22Rv1 (cell line): Measurements from ENCODE around the gene RNF11.

Experiments
- ZFX ChIP-seq: fragments of 450-650 bp; IDR thresholded peaks from 2 replicates; pipeline ENCODE4 v1.6.1; 2017; ENCODE audit warnings: antibody characterized with exemption, borderline replicate concordance
- TF ChIP-seq, protein P1 (sequence below): fragments of 450-650 bp; IDR thresholded peaks from 2 replicates; pipeline ENCODE4 v1.5.1; 2017; ENCODE audit warnings: mild to moderate bottlenecking

GRCh38 chr1:51309291-51309690 is 73.2 kb downstream of the RNF11 start:
- TF ChIP-seq, protein P1, sequence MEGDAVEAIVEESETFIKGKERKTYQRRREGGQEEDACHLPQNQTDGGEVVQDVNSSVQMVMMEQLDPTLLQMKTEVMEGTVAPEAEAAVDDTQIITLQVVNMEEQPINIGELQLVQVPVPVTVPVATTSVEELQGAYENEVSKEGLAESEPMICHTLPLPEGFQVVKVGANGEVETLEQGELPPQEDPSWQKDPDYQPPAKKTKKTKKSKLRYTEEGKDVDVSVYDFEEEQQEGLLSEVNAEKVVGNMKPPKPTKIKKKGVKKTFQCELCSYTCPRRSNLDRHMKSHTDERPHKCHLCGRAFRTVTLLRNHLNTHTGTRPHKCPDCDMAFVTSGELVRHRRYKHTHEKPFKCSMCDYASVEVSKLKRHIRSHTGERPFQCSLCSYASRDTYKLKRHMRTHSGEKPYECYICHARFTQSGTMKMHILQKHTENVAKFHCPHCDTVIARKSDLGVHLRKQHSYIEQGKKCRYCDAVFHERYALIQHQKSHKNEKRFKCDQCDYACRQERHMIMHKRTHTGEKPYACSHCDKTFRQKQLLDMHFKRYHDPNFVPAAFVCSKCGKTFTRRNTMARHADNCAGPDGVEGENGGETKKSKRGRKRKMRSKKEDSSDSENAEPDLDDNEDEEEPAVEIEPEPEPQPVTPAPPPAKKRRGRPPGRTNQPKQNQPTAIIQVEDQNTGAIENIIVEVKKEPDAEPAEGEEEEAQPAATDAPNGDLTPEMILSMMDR: no peak
- no peak for TF ChIP-seq ZFX
